ENCODE results near the gene HS3ST5.

DNA sequence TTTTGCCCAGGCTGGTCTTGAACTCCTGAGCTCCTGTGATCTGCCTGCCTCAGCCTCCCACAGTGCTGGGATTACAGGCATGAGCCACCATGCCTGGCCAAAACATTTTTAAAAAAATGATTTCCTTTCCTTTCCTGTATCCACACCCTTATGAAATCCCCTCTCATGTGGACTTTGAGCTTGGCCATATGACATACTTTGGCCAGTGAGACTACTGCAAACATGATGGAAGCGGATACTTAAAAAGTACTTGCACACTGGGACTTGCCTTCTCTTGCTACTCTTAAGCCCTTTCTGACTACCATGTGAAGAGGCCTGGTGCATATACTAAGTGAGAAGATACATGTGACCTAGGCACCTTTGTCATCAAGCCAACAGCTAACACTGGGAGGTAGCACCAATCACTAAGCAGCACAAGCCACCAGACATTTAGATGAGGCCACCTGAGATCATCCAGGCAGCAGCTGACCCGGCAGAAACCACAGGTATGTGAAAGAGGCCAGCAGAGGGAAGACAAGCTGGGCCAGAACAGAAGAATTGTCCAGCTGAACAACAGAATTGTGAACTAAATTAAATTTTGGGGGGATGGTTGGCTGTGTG lies 293.4 kb downstream of the HS3ST5 start:
- TF ChIP-seq JUND (IDR thresholded peaks at IDR 0.05): no peak
- no peak for TF ChIP-seq YY1 (IDR thresholded peaks at IDR 0.05)
- no peak for TF ChIP-seq CTCF (IDR thresholded peaks at IDR 0.05; ENCODE audit: low read depth, low read length, missing input control)
- TF ChIP-seq, protein P1, sequence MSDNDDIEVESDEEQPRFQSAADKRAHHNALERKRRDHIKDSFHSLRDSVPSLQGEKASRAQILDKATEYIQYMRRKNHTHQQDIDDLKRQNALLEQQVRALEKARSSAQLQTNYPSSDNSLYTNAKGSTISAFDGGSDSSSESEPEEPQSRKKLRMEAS (IDR thresholded peaks at IDR 0.05): no peak
- no peak for TF ChIP-seq FOXA1 (IDR thresholded peaks at IDR 0.05)
- no peak for TF ChIP-seq SP1 (IDR thresholded peaks at IDR 0.05)
- TF ChIP-seq TAF1 (conservative IDR thresholded peaks at IDR 0.05): no peak
- no peak for TF ChIP-seq RXRA (IDR thresholded peaks at IDR 0.05)
- no peak for TF ChIP-seq GABPA (IDR thresholded peaks at IDR 0.05 in 1 of 2, conservative IDR thresholded peaks at IDR 0.05 in 1 of 2)
- TF ChIP-seq, protein P2, sequence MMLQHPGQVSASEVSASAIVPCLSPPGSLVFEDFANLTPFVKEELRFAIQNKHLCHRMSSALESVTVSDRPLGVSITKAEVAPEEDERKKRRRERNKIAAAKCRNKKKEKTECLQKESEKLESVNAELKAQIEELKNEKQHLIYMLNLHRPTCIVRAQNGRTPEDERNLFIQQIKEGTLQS (IDR thresholded peaks at IDR 0.05): no peak
